Activated CD4-positive, alpha-beta T cell treated with anti-CD3 and anti-CD28 coated beads, Interleukin-2, amount 50 U/mL, for 1 hour (primary cell): Measurements from ENCODE around the gene LIMS4.
"Not testable (repeated sequence)": the region's sequence is repeated elsewhere in the genome, so short reads cannot be mapped to it uniquely, and the experiment has no call there.

ENCODE experiments used
- DNase-seq: peaks from one replicate; pipeline ENCODE4 v3.0.0-alpha.2; 2020

LIMS4 gene

DNA sequence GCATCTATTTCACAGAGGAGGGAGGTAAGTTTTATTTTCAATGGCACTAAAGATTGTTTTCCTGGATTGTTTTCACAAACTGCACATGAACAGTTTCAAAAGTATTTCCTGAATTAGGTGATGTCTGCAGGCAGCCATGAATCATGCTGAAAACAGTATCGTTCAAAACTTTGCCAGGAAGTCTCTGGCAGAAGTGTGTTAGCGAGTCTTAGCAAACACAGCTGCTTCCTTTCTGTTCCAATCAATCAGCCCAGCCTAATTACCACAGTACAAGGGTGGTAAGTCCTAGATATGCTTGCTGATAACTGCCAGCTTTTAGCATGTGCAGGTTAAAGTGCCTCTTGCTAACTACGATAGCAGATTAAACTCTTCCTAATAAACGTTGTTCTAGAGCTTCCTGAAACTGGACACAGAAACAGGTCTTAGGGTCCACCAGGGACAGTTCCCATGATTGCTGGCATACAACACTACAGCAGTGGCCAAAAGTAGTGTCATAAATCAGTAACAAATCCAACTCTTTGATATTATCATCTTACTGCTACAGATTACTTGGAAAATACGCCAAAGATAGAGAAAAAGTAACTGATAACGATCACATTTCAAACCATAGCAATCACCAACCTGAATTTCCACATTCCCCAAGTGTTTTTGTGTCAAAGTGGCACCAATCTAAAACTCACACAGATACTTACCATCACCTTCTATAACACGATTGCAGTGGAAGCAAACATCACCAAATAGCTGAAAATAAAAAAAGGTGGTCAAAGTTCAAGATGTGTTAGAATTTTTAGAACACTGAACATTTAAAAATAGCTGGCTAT, 23.3 kb downstream of the LIMS4 start:
- not testable (repeated sequence) for DNase-seq

DNA sequence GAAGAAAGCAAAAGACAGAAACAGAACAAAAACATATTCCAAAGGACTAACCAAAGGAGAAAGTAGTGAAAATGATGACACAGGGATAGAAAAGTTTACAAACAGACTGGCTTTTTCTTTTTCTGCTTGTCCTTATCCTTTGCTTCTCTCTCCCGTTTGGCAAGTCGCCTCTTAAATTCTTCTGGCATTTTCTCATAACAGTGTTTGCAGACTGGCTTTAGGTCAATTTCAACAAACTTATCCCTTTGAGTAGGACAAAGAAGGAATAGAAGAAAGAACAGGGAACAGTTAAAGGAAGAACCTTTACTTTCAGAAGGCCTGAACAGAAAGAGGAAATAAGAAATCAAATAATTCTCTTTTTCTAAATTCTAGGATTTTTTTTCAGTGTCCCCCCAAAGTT, 26.0 kb downstream of the LIMS4 start:
- not testable (repeated sequence) for DNase-seq

DNA sequence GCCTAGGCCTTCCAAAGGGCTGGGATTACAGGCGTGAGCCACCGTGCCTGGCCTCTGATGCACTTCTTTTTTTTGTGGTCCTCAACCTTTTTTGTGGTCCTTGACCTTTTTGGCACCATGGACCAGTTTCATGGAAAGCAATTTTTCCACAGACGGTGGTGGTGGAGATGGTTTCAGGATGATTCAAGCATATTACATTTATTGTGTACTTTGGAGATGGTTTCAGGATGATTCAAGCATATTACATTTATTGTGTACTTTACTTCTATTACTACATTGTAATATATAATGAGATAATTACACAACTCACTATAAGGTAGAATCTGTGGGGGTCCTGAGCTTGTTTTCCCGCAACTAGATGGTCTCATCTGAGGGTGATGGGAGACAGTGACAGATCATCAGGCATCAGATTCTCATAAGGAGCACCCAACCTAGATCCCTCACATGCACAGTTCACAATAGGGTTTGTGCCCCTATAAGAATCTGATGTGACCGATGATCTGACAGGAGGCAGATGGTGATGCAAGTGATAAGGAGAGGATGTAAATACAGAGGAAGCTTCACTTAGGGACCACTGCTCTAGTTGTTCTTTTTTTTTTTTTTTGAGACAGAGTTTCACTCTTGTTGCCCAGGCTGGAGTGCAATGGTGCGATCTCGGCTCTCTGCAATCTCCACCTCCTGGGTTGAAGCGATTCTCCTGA, 29.2 kb downstream of the LIMS4 start:
- DNase-seq: not testable (repeated sequence)

DNA sequence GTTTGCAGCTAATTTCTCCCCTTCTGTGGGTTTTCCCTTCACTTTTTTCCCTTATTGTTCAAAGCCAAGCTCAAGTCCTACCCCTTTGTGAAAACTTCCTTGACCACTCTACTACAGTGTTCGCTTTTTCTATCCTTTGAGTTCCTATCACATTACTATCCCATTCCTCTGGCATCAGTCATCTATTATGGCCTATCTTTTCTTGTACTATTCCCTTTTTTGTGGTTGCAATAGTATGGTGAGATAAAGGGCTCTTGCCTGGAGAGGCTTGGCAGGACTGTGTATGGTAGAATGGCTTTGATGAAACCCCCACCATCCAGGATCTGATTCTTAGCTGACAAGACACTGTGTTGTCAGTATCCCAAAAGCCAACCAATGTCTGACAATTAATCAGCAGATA, 30.7 kb downstream of the LIMS4 start:
- DNase-seq: not testable (repeated sequence)

- DNase-seq: not testable (repeated sequence)
Measured at GRCh38 chr2:110434565-110434964, 38.1 kb downstream of the LIMS4 start.

GRCh38 chr2:110425725-110426124, 46.9 kb downstream of the LIMS4 start:
- DNase-seq: not testable (repeated sequence)

- not testable (repeated sequence) for DNase-seq
Measured at GRCh38 chr2:110424421-110424820, 48.2 kb downstream of the LIMS4 start.

- not testable (repeated sequence) for DNase-seq
Measured at GRCh38 chr2:110423574-110423962, 49.0 kb downstream of the LIMS4 start.

DNA sequence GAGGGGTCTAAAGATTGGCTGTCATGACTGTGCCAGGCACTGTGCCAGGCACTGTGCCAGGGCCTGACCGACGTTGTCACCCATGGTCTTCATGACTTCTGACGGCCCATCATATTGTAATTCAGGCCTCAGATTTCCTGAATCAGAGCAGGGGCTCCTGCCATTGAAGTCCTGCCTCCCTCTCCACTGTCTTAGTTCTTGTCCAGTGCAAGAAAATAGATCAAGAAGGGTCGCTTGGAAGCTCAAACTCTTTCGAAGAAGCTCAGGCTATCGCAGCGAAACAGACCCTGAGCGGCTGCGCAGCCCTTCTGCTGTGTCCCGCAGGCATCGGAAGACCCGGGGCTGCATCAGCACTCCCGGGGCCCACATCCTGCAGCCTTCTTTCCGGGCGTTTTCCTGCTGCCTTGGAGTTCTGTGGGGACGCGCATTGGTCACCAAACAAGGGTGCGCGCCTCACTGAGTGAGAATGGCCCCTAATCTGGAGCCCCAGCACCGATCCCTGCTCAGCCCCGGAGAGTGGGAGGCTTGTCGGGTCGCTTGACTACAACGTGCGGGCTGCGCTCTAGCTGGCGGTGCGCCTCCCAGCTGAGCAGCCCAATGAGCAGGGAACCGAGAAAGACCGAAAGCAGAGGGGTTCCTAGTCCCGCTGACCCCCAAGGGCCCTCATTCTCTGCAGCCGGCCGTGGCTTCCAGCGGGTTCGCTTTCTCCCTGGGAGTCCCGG, 49.6 kb downstream of the LIMS4 start:
- not testable (repeated sequence) for DNase-seq

DNA sequence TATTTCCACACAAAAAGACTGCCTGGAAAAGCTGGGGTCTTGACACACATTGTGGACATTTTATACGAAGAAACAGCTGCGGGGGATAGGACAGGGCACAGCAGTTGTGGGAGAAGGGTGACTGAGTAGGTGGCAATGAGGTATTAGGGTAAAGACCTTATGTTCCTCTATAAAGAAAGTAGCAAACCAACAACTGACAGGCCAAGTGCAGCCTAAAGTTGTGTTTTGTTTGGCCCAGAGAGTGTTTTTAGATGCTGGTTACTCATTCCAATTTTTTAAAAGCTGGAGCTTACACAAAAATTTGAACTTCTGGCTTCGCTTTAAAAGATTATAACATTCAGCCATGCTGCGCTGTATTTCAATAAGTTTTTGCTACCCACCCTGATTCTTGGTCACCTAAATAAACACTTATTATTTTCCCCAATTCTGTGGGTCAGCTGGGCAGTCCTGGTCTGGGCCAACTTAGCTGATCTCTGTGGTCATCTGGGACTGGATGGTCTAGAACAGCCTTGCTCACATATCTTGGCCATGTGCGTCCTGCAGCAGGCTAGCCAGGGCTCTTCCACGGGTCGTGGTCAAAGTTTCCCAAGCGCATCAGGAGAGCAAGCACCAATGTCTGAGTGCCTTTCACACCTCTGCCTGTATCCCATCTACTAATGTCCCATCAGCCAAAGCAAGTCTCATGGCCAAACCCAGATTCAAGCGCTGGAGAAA, 51.8 kb downstream of the LIMS4 start:
- DNase-seq: not testable (repeated sequence)

DNA sequence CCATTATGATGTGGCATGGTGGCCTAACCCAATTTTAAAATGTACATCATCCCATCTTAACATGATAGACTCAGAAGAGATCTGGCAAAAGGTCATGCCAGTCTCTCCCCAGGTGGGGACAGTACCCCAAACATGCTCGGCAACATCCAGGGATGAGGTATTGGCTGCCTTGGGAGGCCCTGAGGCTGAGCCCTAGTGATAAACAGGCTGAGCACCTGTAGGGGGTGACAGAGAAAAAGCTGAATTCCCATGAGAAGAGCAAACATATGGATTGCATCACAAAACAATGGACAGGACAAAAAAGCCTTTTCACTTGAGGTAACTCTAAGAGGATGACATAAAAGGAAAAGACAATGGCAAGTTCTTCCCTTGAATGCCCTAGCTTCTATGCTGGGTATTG, 65.5 kb downstream of the LIMS4 start:
- DNase-seq: not testable (repeated sequence)

DNA sequence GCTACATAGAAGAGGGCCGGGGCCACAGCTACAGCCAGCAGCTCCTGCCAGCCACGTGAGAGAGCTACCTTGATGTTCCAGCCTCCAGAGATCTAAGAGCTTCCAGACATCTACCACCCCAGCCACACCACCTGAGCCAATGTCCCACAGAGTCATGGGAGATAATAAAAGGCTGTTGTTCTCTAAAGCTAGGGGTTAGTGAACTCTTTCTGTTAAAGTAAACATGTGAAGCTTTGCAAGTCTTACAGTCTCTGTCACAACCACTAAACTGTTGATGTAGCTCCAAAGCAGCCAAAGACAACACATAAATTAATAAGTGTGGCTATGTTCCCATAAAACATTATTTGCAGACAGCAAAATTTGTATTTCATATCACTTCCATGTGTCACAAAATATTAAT, 67.6 kb downstream of the LIMS4 start:
- not testable (repeated sequence) for DNase-seq

DNA sequence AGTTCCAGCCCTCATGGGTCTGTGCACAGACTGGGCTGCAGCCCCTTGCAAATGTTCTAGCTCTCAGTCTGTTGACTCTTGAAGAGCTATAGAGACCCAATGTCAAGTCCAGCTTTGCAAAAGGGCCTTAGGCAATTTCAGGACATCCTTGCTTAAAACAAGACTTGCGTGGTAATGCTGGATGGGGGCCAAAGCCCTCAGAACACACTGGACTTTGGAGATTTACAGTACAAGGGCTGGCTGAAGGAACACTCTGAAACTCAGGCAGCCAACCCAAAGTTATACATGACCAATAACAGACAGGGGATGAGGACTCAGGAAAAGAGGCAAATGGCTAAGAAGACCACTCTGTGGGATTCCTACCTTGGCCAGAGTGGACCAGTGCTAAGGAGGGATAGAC, 68.4 kb downstream of the LIMS4 start:
- DNase-seq: not testable (repeated sequence)

DNA sequence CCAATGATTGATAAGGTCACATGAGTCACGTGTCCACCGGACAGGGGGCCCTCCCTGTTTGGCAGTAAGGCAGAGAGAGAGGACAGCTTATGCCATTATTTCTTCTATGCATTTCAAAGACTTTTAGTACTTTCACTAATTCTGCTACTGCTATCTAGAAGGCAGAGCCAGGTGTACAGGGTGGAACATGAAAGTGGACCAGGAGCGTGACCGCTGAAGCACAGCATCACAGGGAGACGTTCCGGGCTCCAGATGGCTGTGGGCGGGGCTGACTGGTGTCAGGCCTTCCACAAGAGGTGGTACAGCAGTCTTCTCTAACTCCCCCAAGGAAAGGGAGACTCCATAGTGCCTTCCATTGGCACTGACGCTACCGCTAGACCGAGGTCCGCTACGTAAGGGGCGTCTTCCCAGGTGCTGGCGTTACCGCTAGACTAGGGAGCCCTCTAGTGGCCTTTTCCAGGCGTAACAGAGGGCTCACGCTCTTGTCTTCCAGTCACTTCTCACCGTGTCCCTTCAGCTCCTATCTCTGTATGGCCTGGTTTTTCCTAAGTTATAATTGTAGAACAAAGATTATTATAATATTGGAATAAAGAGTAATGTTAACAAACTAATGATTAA, 71.5 kb downstream of the LIMS4 start:
- not testable (repeated sequence) for DNase-seq

DNA sequence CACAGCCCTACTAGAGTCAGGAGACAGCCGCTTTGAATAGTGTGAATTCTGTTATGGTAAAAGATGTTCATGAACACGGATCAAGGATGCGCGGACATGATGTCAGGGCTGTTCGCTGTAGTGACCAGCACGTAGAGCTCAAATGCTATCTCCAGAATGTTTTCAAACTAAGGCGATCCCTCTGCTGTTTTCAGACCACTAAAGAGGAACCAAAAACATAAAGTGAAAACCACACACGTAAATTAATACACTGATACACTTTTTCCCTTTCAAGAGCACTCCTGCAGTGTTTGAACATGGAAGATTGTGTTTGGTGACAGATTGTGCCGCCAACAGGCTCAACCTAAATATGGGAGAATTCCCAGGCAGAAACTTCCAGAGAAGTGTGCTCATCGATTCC, 73.2 kb downstream of the LIMS4 start:
- DNase-seq: not testable (repeated sequence)

DNA sequence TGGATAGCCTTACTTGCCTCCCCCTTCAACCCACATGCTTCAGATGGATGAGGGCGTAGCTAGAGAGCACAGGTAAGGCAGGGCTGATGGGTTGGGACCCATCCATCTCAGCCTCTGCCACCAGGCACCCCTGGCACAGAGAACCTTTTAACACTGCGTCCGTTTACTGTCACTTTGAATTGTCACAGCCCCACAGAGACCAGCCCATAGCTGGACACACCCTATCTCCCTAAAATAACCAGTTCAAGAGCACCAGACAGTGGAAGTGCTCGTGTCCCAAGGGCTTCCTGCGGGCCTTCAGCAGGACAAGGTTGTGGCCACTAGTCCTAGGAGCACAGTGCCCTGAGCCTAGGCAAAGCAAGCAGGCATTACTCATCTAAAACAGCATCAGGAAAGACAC, 76.6 kb downstream of the LIMS4 start:
- DNase-seq: not testable (repeated sequence)
